GM21423 (cell line): ENCODE data around the gene KLK2.

Experiments
- ATAC-seq: cut with Tn5 transposase; IDR thresholded peaks from one replicate; pipeline ENCODE4 v1.9.1; 2021; ENCODE audit warnings: mild to moderate bottlenecking, moderate library complexity; ENCODE audit not compliant: unreplicated experiment

Gene KLK2

DNA sequence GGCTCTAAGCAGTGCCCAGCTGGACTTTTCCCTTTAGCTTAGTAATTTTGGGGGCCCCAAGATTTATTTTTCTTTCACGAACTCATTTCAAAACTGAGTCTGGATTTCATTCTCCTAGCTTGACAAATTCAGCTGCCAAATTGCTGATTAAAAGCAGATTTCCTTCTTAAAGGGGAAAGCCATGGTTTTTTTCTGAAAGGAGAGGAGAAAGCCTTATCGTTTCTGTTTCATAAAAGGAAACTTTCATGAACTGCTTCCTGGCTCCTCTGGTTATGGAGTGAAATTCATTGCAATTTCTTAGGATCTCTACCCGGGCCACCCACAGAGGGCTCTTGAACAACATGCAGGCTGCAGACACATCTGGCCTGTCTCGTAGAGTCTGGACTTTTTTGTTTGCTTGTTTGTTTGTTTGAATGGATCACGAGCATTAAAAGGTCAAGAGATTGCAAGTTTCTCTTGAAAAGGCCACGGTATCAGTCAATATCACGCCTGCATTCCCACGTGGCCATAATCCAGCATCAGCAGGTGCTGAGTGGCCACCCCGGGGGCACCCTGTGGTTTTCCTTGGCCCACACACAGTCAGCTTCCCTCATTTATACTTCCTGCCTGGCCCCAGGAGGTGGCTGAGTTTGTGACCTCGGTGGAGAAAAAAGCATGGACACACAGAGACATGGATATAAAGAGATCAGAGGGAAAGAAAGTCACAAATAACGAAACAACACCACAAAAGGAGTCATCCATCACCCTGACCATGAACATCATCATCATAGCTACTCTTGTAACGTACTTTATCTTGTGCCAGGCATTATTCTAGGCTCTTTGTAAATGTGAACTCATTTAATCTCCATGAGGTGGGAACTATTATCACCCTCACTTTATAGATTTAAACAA lies 48.4 kb downstream of the KLK2 start:
- ATAC-seq, result no peak

DNA sequence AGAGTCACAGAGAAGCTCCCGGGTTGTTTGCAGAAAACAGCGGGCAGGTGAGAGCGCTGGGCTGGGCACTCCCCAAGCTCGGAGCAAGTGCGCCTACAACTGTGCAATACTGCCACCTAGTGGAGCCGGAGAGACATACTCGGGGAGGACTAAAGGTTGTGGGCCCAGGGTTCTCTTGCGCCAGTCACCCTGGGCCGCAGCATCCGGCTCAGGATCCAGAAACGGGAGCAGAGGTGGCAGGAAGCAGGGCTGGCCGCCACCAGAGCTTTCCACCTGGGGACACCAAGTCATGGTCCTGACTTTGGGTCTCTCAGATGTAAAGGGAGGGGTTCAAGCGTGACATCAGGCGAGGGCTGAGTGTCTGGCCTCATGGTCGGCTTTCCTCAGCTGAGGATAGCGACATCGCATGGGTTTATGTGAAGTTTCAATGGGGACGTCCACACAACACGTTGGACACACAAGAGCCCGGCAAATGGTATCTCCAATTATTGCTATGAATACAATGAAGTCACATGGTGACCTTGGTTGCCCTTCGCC lies 49.1 kb downstream of the KLK2 start:
- peak; percentile 68 for ATAC-seq

DNA sequence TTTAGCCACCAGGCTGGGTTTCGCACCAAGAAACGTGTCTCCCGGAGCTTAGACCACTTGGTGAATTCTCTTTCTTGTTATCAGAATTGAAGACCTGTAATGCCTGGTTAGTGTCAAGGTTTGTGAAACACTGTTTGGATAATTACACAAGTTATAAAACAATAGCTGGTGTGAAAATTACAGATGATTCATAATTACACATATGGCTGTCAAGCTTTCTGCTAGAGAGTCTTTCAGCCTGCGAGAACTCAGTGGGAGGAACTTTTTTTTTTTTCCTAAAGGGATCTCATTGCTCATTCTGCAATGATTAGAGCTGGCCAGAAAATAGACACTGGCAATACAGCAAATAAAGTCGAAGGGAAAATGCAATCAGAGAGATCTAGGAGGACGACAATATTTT lies 51.3 kb downstream of the KLK2 start:
- ATAC-seq, result no peak

DNA sequence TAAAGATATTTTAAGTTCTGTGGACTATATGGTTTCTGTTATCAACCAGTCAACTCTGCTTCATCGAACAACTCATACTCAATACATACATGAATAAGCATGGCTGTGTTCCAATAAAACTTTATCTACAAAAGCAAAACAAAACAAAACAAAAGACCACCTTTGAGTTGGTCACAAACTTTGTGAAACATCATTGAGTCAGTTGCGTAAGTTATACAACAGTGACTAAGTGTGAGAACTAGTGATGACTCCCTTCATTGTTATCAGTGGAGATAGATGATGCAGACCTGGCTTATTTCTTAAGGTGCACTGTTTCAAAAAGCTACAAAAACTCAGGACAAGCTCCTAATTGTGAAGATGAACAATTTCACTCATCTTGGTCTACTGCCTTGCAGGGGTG lies 52.5 kb downstream of the KLK2 start:
- ATAC-seq, result no peak

DNA sequence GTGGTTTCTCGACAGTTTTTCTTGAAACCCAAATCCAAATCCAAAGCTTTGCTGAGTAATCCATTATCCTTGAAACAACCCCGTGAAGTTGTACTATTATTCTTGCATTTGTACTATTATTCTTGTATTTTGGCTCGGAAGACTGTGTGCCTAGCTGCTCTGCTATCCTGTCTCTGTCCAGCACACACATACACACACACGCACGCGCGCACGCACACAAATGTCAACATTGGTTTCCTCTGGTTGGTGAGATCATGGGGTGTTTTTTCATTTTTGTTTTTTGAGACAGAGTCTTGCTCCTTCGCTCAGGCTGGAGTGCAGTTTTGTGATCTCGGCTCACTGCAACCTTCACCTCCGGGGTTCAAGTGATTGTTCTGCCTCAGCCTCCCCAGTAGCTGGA lies 52.9 kb downstream of the KLK2 start:
- no peak for ATAC-seq

DNA sequence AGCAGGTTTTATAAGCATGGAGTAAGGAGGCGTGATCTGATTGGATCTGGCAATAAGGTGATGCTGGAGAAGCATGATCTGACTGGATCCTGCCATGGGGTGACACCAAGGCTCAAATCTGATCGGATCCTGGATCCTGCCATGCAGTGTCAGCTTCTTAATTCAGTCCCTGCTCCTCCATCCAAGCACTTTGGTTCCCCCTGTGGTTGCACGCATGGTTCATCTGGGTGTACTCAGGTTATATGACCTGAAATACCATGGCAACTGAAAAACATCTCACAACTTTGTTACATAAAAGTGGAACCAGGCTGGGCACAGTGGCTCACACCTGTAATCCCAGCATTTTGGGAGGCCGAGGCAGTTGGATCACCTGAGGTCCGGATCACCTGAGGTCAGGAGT lies 55.6 kb downstream of the KLK2 start:
- ATAC-seq, result no peak
